Measurements from ENCODE around the gene LRP8. TPM values are rescaled to one million over a fixed set of nuclear protein-coding genes. Genes with fewer than 3 reads are reported as not detected.

Gene LRP8
- total RNA-seq, 6 experiments from 2014 or later = 0.21 to 1.2 (median 0.56) TPM

GRCh38 chr1:53344921-53345838 lies 17.3 kb upstream of the LRP8 start:
- DNase-seq (peak in 2 of 3 donors; percentile 3 to 15), ATAC-seq (peak in 1 of 4 donors; percentile 42)
- no peak for TF ChIP-seq CTCF (IDR thresholded peaks at IDR 0.05)
- no peak for TF ChIP-seq POLR2A (IDR thresholded peaks at IDR 0.05)
- H3K9me3 ChIP-seq = no peaks in the 10 kb centered on the region
- H3K4me3 ChIP-seq = no peak overlapping the region
- 73% methylated on average over 10 of the region's 11 CpGs for WGBS (ENCODE audit: insufficient coverage, low coverage, low lambda C conversion rate, missing lambda C conversion rate)
- no peaks in the 10 kb centered on the region for H3K27me3 ChIP-seq
- no peak overlapping the region for H3K27ac ChIP-seq
- no peaks in the 10 kb centered on the region for H3K36me3 ChIP-seq
- intact Hi-C loops (cut with DNase I) = no loop called here
- no peaks in the 10 kb centered on the region for H3K4me1 ChIP-seq

GRCh38 chr1:53343831-53344668 lies 16.2 kb upstream of the LRP8 start:
- no peaks in the 10 kb centered on the region for H3K4me1 ChIP-seq
- H3K36me3 ChIP-seq = no peaks in the 10 kb centered on the region
- no peaks in the 10 kb centered on the region for H3K27me3 ChIP-seq
- no peaks in the 10 kb centered on the region for H3K9me3 ChIP-seq
- DNase-seq (peak; percentile 6 to 36 (median 23)), ATAC-seq (no peak)
- H3K27ac ChIP-seq = no peak overlapping the region
- TF ChIP-seq CTCF (IDR thresholded peaks at IDR 0.05) = no peak
- no peak for TF ChIP-seq POLR2A (IDR thresholded peaks at IDR 0.05)
- intact Hi-C loops (cut with DNase I) = no loop called here
- 52% methylated on average over 3 of the region's 9 CpGs for WGBS (ENCODE audit: insufficient coverage, low coverage, low lambda C conversion rate, missing lambda C conversion rate)
- H3K4me3 ChIP-seq = no peak overlapping the region

GRCh38 chr1:53342735-53343470 lies 15.0 kb upstream of the LRP8 start:
- Histone ChIP-seq H3K9me3 (no peaks in the 10 kb centered on the region), H3K27ac (no peak overlapping the region), H3K4me1 (no peaks in the 10 kb centered on the region), H3K27me3 (no peaks in the 10 kb centered on the region), H3K4me3 (no peak overlapping the region), H3K36me3 (no peaks in the 10 kb centered on the region)
- TF ChIP-seq CTCF (IDR thresholded peaks at IDR 0.05) = no peak
- no peak for TF ChIP-seq POLR2A (IDR thresholded peaks at IDR 0.05)
- intact Hi-C loops (cut with DNase I) = no loop called here
- WGBS (ENCODE audit: insufficient coverage, low coverage, low lambda C conversion rate, missing lambda C conversion rate) = 79% methylated on average over 9 of the region's 10 CpGs
- no peak for ATAC-seq
- peak in 2 of 3 donors; percentile 13 to 31 for DNase-seq

GRCh38 chr1:53341961-53342707 lies 14.3 kb upstream of the LRP8 start:
- ATAC-seq (no peak), DNase-seq (peak in 2 of 3 donors; percentile 30 to 31)
- Histone ChIP-seq H3K27ac (no peak overlapping the region), H3K4me3 (no peak overlapping the region), H3K4me1 (no peaks in the 10 kb centered on the region), H3K36me3 (no peaks in the 10 kb centered on the region), H3K27me3 (no peaks in the 10 kb centered on the region), H3K9me3 (no peaks in the 10 kb centered on the region)
- no peak for TF ChIP-seq POLR2A (IDR thresholded peaks at IDR 0.05)
- no peak for TF ChIP-seq CTCF (IDR thresholded peaks at IDR 0.05)
- intact Hi-C loops (cut with DNase I) = no loop called here
- WGBS (ENCODE audit: insufficient coverage, low coverage, low lambda C conversion rate, missing lambda C conversion rate) = 50% methylated on average over 2 of the region's 7 CpGs
